ENCODE data around the gene CDT1.

The CDT1 gene

DNA sequence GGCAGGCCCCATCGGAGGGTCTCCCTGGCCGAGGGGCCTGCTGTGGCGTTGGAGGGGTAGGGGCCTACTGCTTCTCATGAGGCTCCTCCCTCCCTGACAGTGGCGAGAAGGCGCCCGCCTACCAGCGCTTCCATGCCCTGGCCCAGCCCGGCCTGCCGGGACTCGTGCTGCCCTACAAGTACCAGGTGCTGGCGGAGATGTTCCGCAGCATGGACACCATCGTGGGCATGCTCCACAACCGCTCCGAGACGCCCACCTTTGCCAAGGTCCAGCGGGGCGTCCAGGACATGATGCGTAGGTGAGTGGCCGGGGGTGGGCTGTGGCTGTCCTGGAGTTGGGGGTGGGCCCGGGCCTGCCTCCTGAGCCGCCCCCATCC is 1.7 kb downstream of the CDT1 start:
- no peak overlapping the region for H3K4me3 ChIP-seq (ENCODE audit: low read length in 2 of 2)
- no peaks in the 10 kb centered on the region for H3K9me3 ChIP-seq (ENCODE audit: control insufficient read depth in 2 of 2, low read length in 2 of 2)
- H3K27ac ChIP-seq (ENCODE audit: low read depth in 2 of 2, low read length in 2 of 2), result no peak overlapping the region
- peaks cover 6 to 15% of the 10 kb centered on the region in 2 donors for H3K4me1 ChIP-seq (ENCODE audit: control insufficient read depth in 2 of 2, insufficient read depth in 2 of 2, low read length in 2 of 2)
- no peak overlapping the region for H3K9ac ChIP-seq (ENCODE audit: low read depth in 1 of 2, low read length in 2 of 2)
- H3K36me3 ChIP-seq (ENCODE audit: control insufficient read depth in 2 of 2, insufficient read depth in 2 of 2, low read length in 2 of 2), result peaks cover 8 to 12% of the 10 kb centered on the region in 2 donors
- H3K27me3 ChIP-seq (ENCODE audit: control insufficient read depth in 2 of 2, insufficient read depth in 2 of 2, low read length in 2 of 2), result no peaks in the 10 kb centered on the region

DNA sequence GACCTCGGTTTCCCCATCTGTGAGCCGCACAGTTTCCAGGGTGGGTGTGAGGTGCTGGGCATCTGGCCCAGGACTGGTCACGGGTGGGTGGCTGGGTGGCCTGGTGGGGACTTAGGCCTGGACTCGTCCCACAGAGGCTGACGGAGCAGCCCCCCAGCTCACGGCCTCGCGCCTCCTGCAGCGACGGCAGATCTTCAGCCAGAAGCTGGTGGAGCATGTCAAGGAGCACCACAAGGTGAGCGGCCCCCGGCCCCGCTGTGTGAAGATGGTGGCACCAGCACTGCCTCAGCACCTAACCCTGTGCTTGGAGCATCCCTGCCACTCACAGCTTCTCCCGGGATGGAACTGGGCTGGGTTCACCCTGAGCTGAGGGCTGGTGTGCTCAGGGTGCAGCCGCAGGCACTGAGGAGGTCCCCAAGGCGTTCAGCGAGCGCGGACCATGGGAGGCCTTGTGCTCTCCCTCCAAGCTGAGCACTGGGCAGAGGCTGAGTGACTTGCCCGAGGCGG is 2.4 kb downstream of the CDT1 start:
- Histone ChIP-seq H3K27me3 (ENCODE audit: control insufficient read depth in 2 of 2, insufficient read depth in 2 of 2, low read length in 2 of 2) (no peaks in the 10 kb centered on the region), H3K9me3 (ENCODE audit: control insufficient read depth in 2 of 2, low read length in 2 of 2) (no peaks in the 10 kb centered on the region), H3K27ac (ENCODE audit: low read depth in 2 of 2, low read length in 2 of 2) (no peak overlapping the region), H3K4me3 (ENCODE audit: low read length in 2 of 2) (no peak overlapping the region), H3K4me1 (ENCODE audit: control insufficient read depth in 2 of 2, insufficient read depth in 2 of 2, low read length in 2 of 2) (peaks cover 13 to 21% of the 10 kb centered on the region in 2 donors), H3K36me3 (ENCODE audit: control insufficient read depth in 2 of 2, insufficient read depth in 2 of 2, low read length in 2 of 2) (peaks cover 8 to 12% of the 10 kb centered on the region in 2 donors), H3K9ac (ENCODE audit: low read depth in 1 of 2, low read length in 2 of 2) (no peak overlapping the region)

DNA sequence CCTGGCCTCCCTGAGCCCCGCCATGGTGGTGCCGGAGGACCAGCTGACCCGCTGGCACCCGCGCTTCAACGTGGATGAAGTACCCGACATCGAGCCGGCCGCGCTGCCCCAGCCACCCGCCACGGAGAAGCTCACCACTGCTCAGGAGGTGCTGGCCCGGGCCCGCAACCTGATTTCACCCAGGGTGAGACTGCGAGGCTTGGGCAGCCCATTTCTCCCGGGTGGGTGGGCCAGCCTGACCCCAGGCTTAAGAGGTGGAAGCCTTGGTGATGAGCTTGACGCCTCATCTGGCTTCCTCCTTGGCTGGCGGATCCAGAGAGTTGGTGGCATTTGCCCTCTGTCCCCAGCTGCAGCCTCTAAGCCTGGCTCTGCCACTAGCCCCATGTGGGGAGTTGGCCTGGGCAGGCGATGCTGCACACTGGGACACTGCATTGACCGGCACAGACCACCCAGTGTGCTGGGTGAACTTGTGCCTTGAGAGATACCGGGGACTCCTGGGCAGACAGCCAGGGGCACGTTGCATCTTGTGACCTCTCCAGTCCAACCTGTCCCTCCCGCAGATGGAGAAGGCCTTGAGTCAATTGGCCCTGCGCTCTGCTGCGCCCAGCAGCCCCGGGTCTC is 3.0 kb downstream of the CDT1 start:
- Histone ChIP-seq H3K36me3 (ENCODE audit: control insufficient read depth in 2 of 2, insufficient read depth in 2 of 2, low read length in 2 of 2) (peaks cover 8 to 12% of the 10 kb centered on the region in 2 donors), H3K27me3 (ENCODE audit: control insufficient read depth in 2 of 2, insufficient read depth in 2 of 2, low read length in 2 of 2) (no peaks in the 10 kb centered on the region), H3K4me1 (ENCODE audit: control insufficient read depth in 2 of 2, insufficient read depth in 2 of 2, low read length in 2 of 2) (peaks cover 14 to 24% of the 10 kb centered on the region in 2 donors), H3K9me3 (ENCODE audit: control insufficient read depth in 2 of 2, low read length in 2 of 2) (no peaks in the 10 kb centered on the region), H3K9ac (ENCODE audit: low read depth in 1 of 2, low read length in 2 of 2) (no peak overlapping the region), H3K27ac (ENCODE audit: low read depth in 2 of 2, low read length in 2 of 2) (no peak overlapping the region), H3K4me3 (ENCODE audit: low read length in 2 of 2) (no peak overlapping the region)

DNA sequence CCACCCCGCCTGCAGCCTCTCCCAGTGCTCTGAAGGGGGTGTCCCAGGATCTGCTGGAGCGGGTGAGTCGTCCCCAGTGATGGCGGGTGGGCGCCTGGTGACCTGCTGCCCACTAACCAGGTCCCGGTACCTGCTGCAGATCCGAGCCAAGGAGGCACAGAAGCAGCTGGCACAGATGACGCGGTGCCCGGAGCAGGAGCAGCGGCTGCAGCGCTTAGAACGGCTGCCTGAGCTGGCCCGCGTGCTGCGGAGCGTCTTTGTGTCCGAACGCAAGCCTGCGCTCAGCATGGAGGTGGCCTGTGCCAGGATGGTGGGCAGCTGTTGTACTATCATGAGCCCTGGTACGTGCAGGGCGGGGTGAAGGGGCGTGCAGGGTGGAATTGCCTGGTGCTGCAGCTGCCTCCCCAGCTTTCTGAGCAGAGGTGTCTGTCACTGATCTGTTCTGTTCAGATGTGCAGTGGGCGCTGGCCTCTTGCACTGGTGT is 3.6 kb downstream of the CDT1 start:
- Histone ChIP-seq H3K27me3 (ENCODE audit: control insufficient read depth in 2 of 2, insufficient read depth in 2 of 2, low read length in 2 of 2) (no peaks in the 10 kb centered on the region), H3K36me3 (ENCODE audit: control insufficient read depth in 2 of 2, insufficient read depth in 2 of 2, low read length in 2 of 2) (peaks cover 8 to 12% of the 10 kb centered on the region in 2 donors), H3K27ac (ENCODE audit: low read depth in 2 of 2, low read length in 2 of 2) (no peak overlapping the region), H3K9ac (ENCODE audit: low read depth in 1 of 2, low read length in 2 of 2) (no peak overlapping the region), H3K4me1 (ENCODE audit: control insufficient read depth in 2 of 2, insufficient read depth in 2 of 2, low read length in 2 of 2) (peaks cover 16 to 27% of the 10 kb centered on the region in 2 donors), H3K9me3 (ENCODE audit: control insufficient read depth in 2 of 2, low read length in 2 of 2) (no peaks in the 10 kb centered on the region), H3K4me3 (ENCODE audit: low read length in 2 of 2) (no peak overlapping the region)

DNA sequence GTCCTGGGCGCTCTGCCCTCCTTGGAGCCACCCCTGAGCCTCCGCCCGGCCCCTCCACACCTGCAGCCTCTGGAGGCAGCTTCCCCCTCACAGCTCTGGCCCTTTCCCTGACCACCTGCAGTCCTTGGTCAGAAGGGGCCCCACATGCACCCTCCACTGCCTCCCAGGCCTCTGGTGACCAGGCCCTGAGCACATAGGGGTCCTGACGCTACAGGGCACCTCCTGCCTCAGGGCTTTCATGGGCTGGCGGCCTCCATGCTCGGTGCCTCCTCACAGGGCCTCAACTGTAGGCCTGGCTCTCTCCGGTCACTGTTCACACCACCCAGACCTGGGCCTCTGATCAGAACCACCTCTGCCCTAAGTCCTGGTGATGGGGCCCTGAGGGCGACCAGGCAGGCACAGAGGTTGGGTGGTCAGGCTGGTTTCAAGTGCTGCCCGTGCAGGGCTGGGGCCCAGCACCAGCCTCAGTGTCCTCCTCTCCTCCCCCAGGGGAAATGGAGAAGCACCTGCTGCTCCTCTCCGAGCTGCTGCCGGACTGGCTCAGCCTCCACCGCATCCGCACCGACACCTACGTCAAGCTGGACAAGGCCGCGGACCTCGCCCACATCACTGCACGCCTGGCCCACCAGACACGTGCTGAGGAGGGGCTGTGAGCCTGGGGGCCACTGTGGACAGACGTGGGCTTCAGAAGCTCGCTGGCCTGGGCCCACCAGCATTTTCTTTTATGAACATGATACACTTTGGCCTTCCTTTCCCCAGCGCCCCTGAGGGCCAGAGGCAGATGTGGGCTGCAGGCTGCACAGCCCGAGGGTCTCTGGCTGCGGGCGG is 4.3 kb downstream of the CDT1 start:
- Histone ChIP-seq H3K36me3 (ENCODE audit: control insufficient read depth in 2 of 2, insufficient read depth in 2 of 2, low read length in 2 of 2) (peaks cover 8 to 12% of the 10 kb centered on the region in 2 donors), H3K9ac (ENCODE audit: low read depth in 1 of 2, low read length in 2 of 2) (no peak overlapping the region), H3K4me3 (ENCODE audit: low read length in 2 of 2) (no peak overlapping the region), H3K27ac (ENCODE audit: low read depth in 2 of 2, low read length in 2 of 2) (no peak overlapping the region), H3K27me3 (ENCODE audit: control insufficient read depth in 2 of 2, insufficient read depth in 2 of 2, low read length in 2 of 2) (no peaks in the 10 kb centered on the region), H3K4me1 (ENCODE audit: control insufficient read depth in 2 of 2, insufficient read depth in 2 of 2, low read length in 2 of 2) (peaks cover 22 to 32% of the 10 kb centered on the region in 2 donors), H3K9me3 (ENCODE audit: control insufficient read depth in 2 of 2, low read length in 2 of 2) (no peaks in the 10 kb centered on the region)

DNA sequence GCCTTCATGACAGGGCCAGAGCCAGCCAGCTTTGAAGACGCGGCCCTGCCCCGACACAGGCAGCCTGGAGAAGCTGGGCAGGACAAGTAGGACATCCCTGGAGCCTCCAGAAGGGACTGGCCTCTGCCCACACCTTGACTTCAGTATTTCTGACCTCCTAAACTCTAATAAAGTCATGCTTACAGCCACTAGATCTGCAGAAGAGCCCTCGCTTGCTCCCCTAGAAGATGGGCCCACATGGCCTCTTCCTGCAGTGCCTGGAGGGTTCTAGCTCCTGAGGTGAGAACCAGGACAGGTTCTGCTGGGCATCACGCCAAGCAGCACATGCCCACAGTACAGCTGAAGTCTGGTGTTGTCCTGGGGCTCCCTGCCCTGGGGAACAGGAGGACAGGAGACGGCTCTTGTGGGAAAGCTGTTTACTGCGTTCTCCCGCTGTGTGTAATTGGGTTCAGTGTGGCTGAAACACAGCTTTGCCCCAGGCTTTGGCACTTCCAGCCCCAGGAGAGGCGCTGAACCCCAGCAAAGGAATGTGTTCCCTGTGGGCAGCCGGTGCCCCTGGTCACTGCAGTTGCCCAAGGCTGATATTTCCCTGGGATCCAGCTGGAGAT is 5.6 kb downstream of the CDT1 start:
- H3K9ac ChIP-seq (ENCODE audit: low read depth in 1 of 2, low read length in 2 of 2), result no peak overlapping the region
- no peaks in the 10 kb centered on the region for H3K27me3 ChIP-seq (ENCODE audit: control insufficient read depth in 2 of 2, insufficient read depth in 2 of 2, low read length in 2 of 2)
- no peaks in the 10 kb centered on the region for H3K9me3 ChIP-seq (ENCODE audit: control insufficient read depth in 2 of 2, low read length in 2 of 2)
- H3K4me3 ChIP-seq (ENCODE audit: low read length in 2 of 2), result no peak overlapping the region
- H3K27ac ChIP-seq (ENCODE audit: low read depth in 2 of 2, low read length in 2 of 2), result no peak overlapping the region
- H3K4me1 ChIP-seq (ENCODE audit: control insufficient read depth in 2 of 2, insufficient read depth in 2 of 2, low read length in 2 of 2), result peaks cover 24 to 34% of the 10 kb centered on the region in 2 donors
- peaks cover 8 to 12% of the 10 kb centered on the region in 2 donors for H3K36me3 ChIP-seq (ENCODE audit: control insufficient read depth in 2 of 2, insufficient read depth in 2 of 2, low read length in 2 of 2)

DNA sequence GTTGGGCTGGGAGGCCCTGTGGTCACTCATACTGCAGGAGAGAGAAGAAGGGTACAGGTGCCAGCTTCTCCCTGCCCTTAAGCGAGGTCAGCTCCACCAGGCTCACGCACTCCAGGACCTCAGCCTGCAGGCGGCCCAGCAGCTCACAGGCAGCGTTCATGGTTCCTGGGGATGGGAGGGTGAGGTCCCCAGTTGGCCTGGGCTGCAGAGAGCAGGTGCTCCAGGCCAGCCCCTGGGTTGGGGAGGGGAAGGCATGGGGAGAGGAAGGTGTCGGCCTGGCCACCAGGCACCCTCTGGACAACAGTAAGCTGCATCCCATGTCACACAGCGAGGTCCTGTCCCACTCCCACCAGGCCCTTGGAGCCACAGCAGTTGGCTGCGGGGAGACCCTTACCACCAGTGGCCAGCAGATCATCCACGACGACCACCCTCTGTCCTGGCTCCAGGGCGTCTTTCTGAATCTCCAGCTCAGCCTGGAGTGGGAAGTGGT is 6.1 kb downstream of the CDT1 start:
- Histone ChIP-seq H3K27me3 (ENCODE audit: control insufficient read depth in 2 of 2, insufficient read depth in 2 of 2, low read length in 2 of 2) (no peaks in the 10 kb centered on the region), H3K4me3 (ENCODE audit: low read length in 2 of 2) (no peak overlapping the region), H3K9ac (ENCODE audit: low read depth in 1 of 2, low read length in 2 of 2) (peak overlapping the region in 1 of 2 donors; percentile 84), H3K27ac (ENCODE audit: low read depth in 2 of 2, low read length in 2 of 2) (peak overlapping the region in 1 of 2 donors; percentile 92), H3K9me3 (ENCODE audit: control insufficient read depth in 2 of 2, low read length in 2 of 2) (no peaks in the 10 kb centered on the region), H3K36me3 (ENCODE audit: control insufficient read depth in 2 of 2, insufficient read depth in 2 of 2, low read length in 2 of 2) (peaks cover 8 to 12% of the 10 kb centered on the region in 2 donors), H3K4me1 (ENCODE audit: control insufficient read depth in 2 of 2, insufficient read depth in 2 of 2, low read length in 2 of 2) (peaks cover 24 to 29% of the 10 kb centered on the region in 2 donors)

DNA sequence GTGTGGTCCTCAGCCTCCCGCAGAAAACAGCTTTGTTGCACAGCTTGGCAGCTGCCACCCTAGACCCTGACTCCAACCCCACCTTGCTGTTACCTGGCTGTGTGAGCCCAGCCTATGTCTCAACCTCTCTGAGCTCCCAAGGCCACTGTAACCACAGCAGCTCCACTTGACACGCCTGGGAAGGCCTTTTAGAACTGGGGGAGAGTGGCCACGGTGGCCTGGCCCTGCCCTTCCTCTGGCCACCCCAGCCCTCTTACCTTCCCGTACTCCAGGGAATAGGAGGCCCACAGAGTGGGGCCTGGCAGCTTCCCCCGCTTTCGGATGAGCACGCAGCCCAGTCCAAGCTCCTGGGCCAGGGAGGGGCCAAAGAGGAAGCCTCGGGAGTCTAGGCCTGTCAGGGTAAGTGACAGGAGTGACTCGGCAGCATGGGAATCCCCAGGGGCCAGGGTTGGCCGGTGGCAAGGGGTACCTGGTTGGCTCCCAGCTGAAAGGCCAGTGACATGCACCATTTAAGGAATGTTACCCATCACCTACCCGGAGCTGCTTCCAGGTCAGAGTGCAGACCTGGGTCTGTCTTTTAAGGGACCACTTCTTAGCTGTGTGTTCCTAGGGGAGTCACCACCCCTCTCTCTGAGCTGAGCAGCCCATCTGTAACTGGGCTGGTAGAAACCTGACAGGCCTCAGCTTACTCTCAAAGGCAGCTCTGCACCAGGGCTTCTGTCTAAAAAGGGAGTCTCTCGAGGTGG is 6.8 kb downstream of the CDT1 start:
- Histone ChIP-seq H3K9me3 (ENCODE audit: control insufficient read depth in 2 of 2, low read length in 2 of 2) (no peaks in the 10 kb centered on the region), H3K27me3 (ENCODE audit: control insufficient read depth in 2 of 2, insufficient read depth in 2 of 2, low read length in 2 of 2) (no peaks in the 10 kb centered on the region), H3K4me1 (ENCODE audit: control insufficient read depth in 2 of 2, insufficient read depth in 2 of 2, low read length in 2 of 2) (peaks cover 24 to 27% of the 10 kb centered on the region in 2 donors), H3K9ac (ENCODE audit: low read depth in 1 of 2, low read length in 2 of 2) (peak overlapping the region; percentile 68 to 84), H3K36me3 (ENCODE audit: control insufficient read depth in 2 of 2, insufficient read depth in 2 of 2, low read length in 2 of 2) (peaks cover 8 to 12% of the 10 kb centered on the region in 2 donors), H3K4me3 (ENCODE audit: low read length in 2 of 2) (peak overlapping the region; percentile 77 to 82), H3K27ac (ENCODE audit: low read depth in 2 of 2, low read length in 2 of 2) (peak overlapping the region; percentile 92 to 93)

DNA sequence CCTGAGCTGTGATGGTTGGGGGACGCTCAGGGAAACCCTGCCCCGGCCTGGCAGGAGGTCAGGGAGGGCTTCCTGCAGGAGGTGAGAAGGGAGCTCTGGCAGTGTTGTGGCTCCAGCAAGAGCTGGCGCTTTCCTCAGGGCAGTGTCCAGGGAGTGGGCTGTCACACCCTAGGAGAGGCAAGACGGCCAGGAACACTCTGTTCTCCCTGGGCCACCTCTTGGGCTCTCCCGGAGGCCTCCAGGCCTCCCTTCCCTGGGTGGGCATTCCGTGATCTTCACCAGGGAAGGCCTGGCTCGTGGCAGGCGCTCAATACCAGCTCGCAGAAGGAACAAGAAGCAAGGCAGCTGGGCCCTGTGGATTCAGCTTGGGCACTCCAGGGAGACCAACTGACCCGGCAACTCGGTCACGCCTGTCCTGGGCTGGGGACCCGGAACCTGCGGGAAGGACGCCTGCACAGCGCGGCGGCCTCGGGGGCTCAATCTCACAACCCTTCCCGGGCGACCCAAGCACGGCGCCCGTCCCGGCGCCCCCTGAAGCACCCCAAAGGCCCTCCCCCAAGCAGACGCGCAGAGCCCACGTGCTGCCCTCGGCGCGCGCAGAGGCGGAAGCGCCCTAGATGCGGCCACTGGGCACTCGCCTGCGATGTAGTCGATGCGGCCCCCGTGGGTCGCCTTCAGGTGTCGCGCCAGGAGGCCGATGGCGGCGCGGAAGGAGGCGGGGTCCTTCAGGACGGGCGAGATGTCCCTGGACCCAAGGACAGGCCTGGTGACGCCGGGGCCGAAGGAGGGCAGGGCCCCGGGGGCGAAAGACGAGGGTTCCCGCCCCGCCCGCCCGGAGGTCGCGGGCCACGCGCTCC is 7.6 kb downstream of the CDT1 start:
- peaks cover 8 to 12% of the 10 kb centered on the region in 2 donors for H3K36me3 ChIP-seq (ENCODE audit: control insufficient read depth in 2 of 2, insufficient read depth in 2 of 2, low read length in 2 of 2)
- H3K27ac ChIP-seq (ENCODE audit: low read depth in 2 of 2, low read length in 2 of 2), result peak overlapping the region; percentile 92 to 93
- H3K4me3 ChIP-seq (ENCODE audit: low read length in 2 of 2), result peak overlapping the region; percentile 77 to 82
- H3K27me3 ChIP-seq (ENCODE audit: control insufficient read depth in 2 of 2, insufficient read depth in 2 of 2, low read length in 2 of 2), result no peaks in the 10 kb centered on the region
- peaks cover 24 to 27% of the 10 kb centered on the region in 2 donors for H3K4me1 ChIP-seq (ENCODE audit: control insufficient read depth in 2 of 2, insufficient read depth in 2 of 2, low read length in 2 of 2)
- H3K9me3 ChIP-seq (ENCODE audit: control insufficient read depth in 2 of 2, low read length in 2 of 2), result no peaks in the 10 kb centered on the region
- peak overlapping the region; percentile 68 to 84 for H3K9ac ChIP-seq (ENCODE audit: low read depth in 1 of 2, low read length in 2 of 2)

All from mucosa of rectum (tissue), 2 donors.